Skin of body (tissue), 2 donors: ENCODE results near the gene ANTXRL. TPM values are rescaled to one million over a fixed set of nuclear protein-coding genes. Genes with fewer than 3 reads are reported as not detected.
"Not testable (repeated sequence)": the region's sequence is repeated elsewhere in the genome, so short reads cannot be mapped to it uniquely, and the experiment has no call there.

Experiments used
- DNase-seq: peaks from one replicate; lab custom pipeline; 2025; lab: John Stamatoyannopoulos, UW
- total RNA-seq: library from RNA; depleted of rRNA; stranded (reverse); fragments of >200 nt; gene quantifications from one replicate; pipeline ENCODE4 v1.2.3, GENCODE V29; 2014

Gene ANTXRL
- total RNA-seq, 1 donor from 2014 or later, result not detected

DNA sequence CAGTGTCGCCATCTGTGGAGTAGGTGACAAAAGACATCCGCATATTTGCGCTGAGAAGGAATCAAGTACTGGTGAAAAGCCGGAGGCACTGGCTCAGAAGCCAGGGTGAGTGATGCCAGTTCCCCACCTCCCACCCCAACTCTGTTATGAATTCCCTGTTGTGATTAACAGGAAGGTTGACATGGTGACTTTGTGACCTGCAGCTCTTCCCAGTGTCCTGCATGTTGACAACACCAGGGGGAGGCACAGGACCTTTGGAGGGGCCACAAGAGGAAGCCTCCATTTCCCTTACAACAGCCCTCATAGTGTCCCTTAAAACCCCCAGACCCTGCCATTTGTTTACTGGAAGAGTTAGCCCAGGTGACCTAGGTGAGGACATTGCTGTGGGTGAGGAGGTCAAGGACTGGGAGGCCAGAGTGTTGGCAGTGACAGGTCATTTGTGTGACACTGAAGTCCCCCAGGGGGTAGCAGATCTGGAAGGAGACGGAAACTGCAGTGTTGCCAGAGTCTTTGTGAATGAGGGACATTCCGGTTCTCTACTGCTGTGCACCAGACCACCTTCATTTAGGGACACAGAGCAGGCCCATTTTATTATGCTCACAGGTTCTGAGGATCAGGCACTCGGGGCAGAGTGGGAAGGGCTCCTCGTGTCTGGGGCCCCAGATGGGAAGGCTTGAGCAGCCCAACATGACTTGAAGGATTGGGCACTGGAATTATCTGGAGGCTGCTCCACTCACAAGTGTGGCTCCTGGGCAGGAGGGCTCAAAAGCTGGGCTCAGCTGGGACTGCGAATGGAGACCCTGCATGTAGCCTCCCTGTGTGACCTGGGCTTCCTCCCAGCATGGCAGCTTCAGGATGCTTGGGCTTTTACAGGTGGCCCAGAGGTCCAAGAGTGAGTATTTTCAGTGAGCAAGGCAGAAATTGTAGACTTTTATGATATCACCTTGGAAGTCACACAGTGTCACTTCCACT lies 13.0 kb upstream of the ANTXRL start:
- no peak for DNase-seq

DNA sequence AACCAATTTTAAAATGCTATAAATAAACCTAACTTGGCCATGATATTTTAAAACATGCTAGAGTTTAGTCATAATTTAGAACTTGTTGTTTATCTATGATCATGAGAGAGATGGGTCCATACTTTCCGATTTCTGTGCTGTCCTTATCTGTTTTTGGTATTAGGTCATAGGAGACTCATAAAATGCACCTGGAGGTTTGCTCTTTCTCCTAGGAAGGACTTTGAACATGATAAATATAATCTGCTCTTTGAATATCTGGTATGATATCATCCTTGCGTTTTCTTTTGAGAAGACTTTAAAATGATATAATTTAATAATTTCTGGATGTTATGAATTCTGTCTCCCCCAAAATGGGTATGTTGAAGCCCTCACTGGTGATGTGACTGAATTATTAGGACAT lies 9.0 kb upstream of the ANTXRL start:
- DNase-seq, result no peak

DNA sequence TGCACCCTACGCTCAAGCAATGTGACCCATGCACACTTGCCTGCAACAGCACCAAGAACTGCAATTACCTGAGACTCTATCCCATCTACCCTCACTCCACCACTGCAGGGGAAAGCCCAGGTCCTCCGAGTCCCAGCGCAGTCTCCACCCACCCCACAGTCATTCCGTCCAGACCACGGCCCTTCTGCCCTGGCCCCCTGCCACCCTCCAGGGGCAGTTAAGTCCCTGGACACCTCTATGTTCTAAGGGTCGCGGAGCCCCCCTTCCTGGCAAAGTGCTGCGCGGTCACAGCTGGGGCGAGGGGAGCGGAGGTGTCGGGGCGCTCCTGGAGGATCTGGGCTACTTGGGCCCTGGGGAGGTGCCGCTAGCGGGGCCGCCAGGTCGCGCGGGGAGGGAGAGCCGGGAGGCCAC lies 4.4 kb upstream of the ANTXRL start:
- DNase-seq, result not testable (repeated sequence)

- DNase-seq, result peak; percentile 8
Measured at GRCh38 chr10:46282842-46283574, 3.8 kb upstream of the ANTXRL start.

DNA sequence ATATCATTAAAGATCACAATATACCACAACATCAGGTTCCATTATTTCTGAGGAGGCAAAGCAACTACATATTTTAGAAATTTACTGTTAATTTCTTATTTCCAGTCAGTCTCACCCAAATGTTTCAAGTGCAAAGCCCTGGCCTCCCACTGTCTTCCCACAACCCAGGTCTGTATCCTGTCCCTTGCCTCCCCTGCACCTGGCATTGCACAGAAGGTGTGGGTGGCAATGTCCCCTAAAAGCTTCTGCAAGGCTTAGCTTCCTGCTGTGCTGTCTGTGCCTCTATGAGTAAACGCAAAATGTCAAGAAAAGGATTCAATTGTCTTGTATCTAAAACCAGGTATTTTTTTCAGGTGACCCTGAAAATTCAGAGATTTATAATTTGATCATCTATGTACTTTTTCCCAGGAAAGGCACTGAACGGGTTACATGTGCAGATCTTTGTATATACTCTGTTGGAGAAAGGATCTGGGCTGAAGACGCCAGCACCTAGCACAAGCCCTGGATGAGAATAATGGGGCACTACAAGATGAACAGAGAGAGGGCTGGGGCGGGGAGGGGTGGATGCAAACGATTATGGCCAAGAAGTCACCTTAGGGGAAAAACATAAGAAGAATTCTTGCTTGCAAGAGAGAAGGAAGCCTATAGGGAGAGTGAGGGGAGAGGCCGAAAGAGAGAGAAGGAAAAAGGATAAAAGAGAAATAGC lies 3.1 kb upstream of the ANTXRL start:
- DNase-seq, result no peak

DNA sequence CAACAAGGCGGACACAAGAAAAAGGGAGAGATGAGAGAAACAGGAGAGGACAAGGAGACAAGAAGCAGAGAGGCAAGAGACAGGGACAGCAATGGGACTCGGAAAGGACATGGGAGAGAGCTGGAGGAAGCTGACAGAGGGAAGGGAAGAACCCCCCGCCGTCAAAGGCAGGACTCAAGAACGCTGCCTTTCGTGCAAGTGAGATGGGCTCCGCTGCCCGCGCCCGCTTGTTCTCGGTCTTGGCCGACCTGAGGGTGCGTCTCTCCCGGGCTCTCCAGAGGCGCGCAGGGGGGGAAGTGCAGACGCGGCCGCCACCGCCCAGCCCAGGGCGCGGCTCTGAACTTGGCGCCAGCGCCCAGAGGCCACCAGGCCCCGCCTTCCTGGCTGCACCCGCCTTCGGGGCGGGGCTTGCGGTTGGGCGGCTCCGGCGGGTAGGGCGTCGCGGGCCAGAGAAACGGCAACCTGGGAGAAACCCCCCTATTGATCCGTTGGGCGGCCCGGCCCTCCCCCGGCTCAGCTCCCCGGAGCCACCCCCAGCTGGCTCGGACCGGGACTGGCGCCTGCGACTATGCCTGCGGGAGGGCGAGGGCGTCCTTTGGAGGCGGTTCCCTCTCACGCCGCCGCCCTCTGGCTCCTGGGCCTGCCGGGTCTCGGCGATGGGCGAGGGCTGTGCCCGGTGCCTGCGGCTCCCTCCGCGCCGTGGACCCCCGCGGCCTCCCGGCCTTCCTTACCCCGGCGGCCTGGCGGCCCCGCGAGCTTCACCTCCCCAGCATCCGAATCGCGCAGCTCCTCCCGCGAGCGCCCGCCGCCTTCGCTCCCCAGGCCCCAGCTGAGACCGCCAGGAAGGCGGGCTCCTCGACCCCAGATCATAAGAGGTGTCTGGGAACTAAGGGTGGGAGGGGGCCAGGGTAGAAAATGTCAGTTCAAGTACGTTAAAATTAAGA lies 2.2 kb upstream of the ANTXRL start:
- DNase-seq, result peak; percentile 39

DNA sequence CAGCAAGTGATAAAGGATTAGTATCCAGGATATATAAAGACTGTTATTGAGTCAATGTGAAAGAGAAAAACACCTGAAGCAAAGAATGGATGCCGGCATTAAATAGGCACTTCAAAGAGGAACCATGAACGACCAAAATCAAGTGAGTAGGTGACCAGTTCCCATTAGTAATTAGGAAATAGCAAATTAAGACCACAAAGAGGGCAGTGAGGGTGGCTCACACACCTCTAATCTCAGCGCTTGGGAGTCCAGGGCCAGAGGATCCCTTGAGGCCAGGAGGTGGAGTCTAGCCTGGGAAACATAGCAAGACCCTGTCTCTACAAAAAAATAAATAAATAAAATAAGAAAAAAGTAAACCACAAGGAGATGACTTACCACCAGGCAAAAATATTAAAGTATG lies 1.5 kb upstream of the ANTXRL start:
- DNase-seq, result no peak

DNA sequence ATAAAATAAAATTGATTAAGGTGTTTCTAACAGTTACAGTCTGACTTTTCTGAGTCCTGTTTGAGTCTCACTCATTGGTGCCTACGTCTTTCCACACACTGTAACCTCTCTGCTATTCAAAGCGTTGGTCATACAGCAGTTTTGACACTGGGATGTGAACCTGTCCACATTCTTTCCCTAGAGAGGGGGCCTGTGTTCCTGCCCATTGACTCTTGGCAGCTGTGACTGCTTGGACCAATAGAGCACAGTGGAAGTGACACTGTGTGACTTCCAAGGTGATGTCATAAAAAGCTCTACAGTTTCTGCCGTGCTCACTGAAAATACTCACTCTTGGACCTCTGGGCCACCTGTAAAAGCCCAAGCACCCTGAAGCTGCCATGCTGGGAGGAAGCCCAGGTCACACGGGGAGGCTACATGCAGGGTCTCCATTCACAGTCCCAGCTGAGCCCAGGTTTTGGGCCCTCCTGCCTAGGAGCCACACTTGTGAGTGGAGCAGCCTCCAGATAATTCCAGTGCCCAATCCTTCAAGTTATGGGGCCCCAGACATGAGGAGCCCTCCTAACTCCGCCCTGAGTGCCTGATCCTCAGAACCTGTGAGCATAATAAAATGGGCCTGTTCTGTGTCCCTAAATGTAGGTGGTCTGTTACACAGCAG lies 704 bp upstream of the ANTXRL start:
- DNase-seq, result no peak

DNA sequence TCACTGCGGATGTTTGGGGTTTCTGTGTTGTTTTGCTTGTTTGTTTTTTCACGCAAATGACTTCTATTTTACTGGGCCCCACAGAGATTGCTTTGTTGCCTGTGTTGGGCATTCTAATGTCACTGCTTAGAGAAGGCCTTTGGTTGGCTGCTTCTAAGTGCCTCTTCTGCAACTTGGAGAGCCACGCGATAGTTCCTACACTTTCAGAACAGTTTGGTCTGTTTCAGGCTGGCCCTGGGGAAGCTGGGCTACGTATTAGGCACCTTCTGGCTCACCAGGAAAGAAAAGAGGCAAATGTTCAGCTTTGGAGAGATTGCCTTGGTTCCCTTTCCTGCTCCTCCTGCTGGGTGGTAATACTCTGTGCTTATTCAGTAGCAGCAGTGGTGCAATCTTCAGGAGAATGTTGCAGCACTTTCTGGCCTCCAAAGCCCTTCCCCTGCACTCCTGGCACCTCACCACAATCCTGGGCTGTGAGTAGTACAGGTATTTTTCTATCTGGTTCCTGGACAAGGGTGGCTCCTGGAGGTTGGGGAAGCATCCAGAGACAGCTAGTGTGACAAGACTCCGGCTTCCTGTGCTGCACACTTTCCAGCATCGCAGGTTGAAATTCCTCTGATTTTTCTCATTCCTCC lies 1.2 kb downstream of the ANTXRL start:
- DNase-seq, result no peak

DNA sequence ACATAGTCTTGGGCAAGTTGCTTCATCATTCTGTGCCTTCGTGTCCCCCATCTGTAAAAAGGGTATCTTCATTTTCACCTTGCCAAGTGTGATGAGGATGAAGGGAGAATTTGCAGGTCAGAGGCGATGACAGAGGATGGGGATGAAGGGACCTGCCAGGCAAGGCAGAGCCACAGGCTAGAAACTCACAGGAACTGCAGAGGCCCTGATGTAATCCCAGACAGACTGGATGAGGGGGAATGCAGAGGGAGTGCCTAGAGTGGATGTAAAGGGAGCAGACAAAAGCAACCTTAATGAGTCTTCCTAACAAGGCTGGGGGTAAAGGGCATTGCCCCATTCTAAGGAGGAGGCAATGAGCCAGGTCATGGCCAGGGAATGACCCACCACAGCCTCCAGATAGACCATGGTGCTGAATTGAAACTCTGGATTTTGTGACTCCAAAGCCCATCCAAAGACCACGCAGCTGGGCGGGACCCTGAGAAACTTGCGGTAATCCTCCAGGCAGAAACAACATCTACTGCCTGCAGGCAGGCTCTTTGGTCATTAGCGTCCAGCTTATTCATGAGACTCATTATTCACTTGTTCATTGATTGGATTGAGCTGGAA lies 1.9 kb downstream of the ANTXRL start:
- DNase-seq, result no peak

GRCh38 chr10:46289209-46289810 lies 2.5 kb downstream of the ANTXRL start:
- no peak for DNase-seq

DNA sequence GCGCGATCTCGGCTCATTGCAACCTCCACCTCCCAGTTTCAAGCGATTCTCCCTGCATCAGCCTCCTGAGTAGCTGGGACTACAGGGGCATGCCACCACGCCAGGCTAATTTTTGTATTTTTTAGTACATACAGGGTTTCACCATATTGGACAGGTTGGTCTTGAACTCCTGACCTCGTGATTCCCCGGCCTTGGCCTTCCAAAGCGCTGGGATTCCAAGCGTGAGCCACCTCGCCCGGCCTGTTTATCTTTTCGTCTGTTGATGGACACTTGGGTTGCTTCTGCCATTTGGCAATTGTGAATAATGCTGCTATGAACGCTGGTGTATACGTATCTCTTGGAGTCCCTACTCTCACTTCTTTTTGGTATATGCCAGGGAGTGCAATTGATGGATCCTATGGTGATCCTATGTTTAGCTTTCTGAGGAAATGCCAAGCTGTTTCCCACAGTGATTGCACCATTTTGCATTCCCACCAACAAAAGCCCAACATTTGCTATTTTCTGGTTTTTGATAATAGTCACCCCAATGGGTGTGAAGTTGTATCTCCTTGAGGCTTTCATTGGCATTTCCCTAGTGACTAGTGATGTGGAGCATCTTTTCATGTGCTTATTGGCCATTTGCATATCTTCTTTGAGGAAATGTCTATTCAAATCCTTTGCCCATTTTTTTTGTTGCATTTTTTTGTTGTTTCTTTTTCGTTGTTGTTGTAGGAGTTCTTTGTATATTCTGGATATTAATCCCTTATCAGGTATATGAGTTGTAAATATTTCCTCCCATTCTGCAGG lies 3.5 kb downstream of the ANTXRL start:
- no peak for DNase-seq

DNA sequence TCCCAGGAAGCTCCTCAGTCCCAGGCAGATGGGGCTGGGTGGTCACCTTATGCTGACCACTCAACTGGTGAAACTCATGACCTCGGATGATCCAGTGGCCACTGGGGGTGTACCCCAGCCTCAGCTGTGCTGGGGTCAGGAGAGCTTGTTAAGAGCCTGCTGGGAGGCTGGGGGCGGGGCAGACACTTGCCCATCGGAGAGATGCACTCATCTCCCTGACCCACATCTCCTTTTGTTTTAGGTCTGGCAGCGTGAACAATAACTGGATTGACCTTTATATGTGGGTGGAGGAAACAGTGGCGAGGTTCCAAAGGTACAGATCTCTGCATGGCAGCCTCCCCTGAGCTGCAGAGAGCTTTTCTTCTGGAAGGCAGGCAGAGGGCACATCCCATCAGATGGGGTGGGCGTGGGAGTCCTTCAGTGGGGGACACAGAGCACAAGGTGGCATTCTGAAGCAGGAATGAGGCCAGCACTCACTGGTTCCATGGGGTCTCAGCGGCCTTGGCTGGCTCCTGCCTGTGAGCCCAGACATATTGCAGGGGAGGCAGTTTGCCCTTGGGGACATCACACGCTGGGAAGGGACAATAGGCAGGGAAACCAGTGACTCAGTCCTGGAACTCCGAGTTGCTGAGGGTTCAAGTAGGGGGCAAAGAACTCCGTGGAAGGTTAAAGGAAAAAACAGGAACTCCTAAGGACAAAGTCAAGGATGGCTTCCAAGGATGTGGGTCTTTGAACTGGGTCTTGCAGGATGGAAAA lies 5.2 kb downstream of the ANTXRL start:
- no peak for DNase-seq

DNA sequence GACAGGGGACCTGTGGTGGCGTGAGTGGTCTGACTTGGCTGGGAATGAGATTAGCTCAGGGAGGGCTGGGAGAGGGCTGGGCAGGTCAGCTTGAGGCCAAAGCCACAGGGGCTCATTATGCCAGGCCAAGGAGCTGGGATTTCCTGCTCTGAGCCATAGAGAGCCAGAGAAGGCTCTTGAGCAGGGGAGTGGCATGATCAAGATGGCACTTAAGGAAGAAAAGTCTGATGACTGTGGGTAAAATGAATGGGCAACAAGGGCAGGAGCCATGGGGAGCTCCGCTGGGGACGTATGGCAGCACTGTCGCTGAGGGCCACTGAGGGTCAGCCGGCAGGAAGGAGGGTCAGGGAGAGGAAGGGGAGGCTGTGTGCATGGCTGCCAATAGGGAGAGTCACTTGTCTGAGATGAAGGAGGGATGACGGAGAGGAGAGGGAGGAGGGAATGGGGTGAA lies 5.8 kb downstream of the ANTXRL start:
- no peak for DNase-seq

DNA sequence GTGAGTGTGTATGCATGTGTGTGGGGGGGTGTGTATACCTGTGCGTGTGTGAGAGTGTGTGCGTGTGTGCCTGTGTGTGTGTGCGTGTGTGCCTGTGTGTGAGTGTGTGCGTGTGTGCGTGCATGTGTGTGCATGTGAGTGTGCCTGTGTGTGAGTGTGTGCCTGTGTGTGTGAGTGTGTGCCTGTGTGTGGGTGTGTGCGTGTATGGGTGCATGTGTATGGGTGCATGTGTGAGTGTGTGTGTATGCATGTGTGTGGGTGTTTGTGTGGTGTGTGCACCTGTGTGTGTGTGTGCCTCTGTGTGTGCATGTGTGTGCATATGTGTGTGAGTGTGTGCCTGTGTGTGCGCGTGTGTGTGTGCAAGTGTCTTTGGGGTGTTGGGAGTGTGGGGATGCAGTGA lies 6.4 kb downstream of the ANTXRL start:
- no peak for DNase-seq

DNA sequence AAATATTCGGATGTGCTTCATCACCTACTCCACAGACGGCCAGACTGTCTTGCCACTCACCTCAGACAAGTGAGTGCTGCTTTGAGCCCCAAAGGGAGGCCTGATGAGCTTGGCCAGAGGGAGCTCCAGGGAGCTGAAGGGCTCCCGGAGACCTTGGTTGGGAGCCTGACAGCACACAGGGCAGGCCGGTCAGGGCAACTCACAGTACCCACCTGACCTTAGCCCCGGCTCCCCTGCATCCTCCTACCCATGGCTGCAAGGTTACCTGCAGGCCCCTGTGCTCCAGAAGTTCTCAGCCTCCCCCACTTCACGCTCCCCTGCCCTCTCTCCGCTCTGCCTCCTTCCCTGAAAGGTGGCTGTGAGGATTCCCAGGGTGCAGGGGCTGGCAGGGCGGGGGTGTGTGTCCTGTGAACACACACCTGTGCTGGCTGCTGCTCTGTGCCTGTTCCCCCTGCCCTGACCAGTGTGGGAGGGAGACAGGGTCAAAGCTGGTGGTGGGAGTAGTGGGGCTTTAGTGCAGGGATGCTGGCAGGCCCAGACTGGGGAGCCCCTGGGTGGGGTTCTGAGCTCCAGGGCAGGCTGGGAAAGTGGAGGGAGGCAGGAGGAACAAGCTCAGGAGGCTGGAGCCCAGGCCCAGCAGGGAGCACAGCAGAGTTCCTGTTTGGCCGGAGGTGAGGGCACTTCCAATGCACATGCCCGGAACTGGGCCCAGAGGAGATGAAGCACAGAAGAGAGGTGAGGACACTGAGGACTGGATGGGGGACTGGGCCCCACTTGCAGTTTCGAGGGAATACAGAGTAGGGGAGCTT lies 7.2 kb downstream of the ANTXRL start:
- no peak for DNase-seq
